ENCODE measurements around the gene RPS6KB1.
"Not testable (repeated sequence)": the region's sequence is repeated elsewhere in the genome, so short reads cannot be mapped to it uniquely, and the experiment has no call there.

RPS6KB1 gene

GRCh38 chr17:59892924-59893675 lies at the start of gene RPS6KB1, which contains the start of gene TUBD1:
Gene RPS6KB1, plus strand, starts transcription at chr17:59893121. Its CDS starts 64 bp downstream, at chr17:59893185.
Gene TUBD1, minus strand, starts transcription at chr17:59892943. Its CDS starts 1,941 bp downstream, at chr17:59891002.
- peak; percentile 92 to 95 for DNase-seq (ENCODE audit: low read depth in 2 of 2)

- DNase-seq (ENCODE audit: low read depth in 2 of 2): no peak
Measured at GRCh38 chr17:59844884-59845594, 47.9 kb upstream of the RPS6KB1 start.

GRCh38 chr17:59845595-59846393 lies 47.1 kb upstream of the RPS6KB1 start:
- no peak for DNase-seq (ENCODE audit: low read depth in 2 of 2)

GRCh38 chr17:59846394-59847165 lies 46.3 kb upstream of the RPS6KB1 start:
- DNase-seq (ENCODE audit: low read depth in 2 of 2): no peak

GRCh38 chr17:59848385-59848668 lies 44.6 kb upstream of the RPS6KB1 start:
- no peak for DNase-seq (ENCODE audit: low read depth in 2 of 2)

GRCh38 chr17:59848778-59849177 lies 44.1 kb upstream of the RPS6KB1 start:
- no peak for DNase-seq (ENCODE audit: low read depth in 2 of 2)

- DNase-seq (ENCODE audit: low read depth in 2 of 2): not testable (repeated sequence)
Measured at GRCh38 chr17:59850311-59850710, 42.6 kb upstream of the RPS6KB1 start.

- no peak for DNase-seq (ENCODE audit: low read depth in 2 of 2)
Measured at GRCh38 chr17:59851439-59852375, 41.2 kb upstream of the RPS6KB1 start.

GRCh38 chr17:59852847-59853167 lies 40.1 kb upstream of the RPS6KB1 start:
- DNase-seq (ENCODE audit: low read depth in 2 of 2): not testable (repeated sequence)

- no peak for DNase-seq (ENCODE audit: low read depth in 2 of 2)
Measured at GRCh38 chr17:59853168-59853918, 39.6 kb upstream of the RPS6KB1 start.

- DNase-seq (ENCODE audit: low read depth in 2 of 2): not testable (repeated sequence)
Measured at GRCh38 chr17:59853919-59854729, 38.8 kb upstream of the RPS6KB1 start.

- no peak for DNase-seq (ENCODE audit: low read depth in 2 of 2)
Measured at GRCh38 chr17:59856859-59857794, 35.8 kb upstream of the RPS6KB1 start.

GRCh38 chr17:59858167-59858816 lies 34.6 kb upstream of the RPS6KB1 start:
- no peak for DNase-seq (ENCODE audit: low read depth in 2 of 2)

- DNase-seq (ENCODE audit: low read depth in 2 of 2): no peak
Measured at GRCh38 chr17:59858932-59859331, 34.0 kb upstream of the RPS6KB1 start.

GRCh38 chr17:59859444-59860025 lies 33.4 kb upstream of the RPS6KB1 start:
- DNase-seq (ENCODE audit: low read depth in 2 of 2): no peak

GRCh38 chr17:59863616-59864015 lies 29.3 kb upstream of the RPS6KB1 start:
- no peak for DNase-seq (ENCODE audit: low read depth in 2 of 2)

- DNase-seq (ENCODE audit: low read depth in 2 of 2): no peak
Measured at GRCh38 chr17:59869941-59870218, 23.0 kb upstream of the RPS6KB1 start.
